IMR-90 (cell line): ENCODE results near the gene ELL2. TPM values are rescaled to one million over a fixed set of nuclear protein-coding genes. Genes with fewer than 3 reads are reported as not detected.

Experiments
- ATAC-seq: fragments of 200-7000 bp; cut with Tn5 transposase; 2 replicates; pipeline ENCODE4 v1.9.1; 2020; ENCODE audit warnings: low read depth, mild to moderate bottlenecking, moderate library complexity
- BruUV-seq: library from RNA; stranded (reverse); fragments of 400-500 nt; replicated peaks from 2 replicates; lab custom pipeline; 2021; lab: Mats Ljungman, UMichigan
- CTCF ChIA-PET: fragments of 300-600 bp; formaldehyde crosslinking; extraction: SDS; loops from one replicate; lab custom pipeline; 2021; ENCODE audit warnings: antibody characterized with exemption; lab: Yijun Ruan, JAX
- POLR2A ChIA-PET: fragments of 300-600 bp; sonication (Branson Sonifier 250); formaldehyde crosslinking; loops from one replicate; lab custom pipeline; 2022; ENCODE audit warnings: antibody characterized with exemption; ENCODE audit not compliant: unreplicated experiment; lab: Charles Lee
- DNase-seq: peaks from one replicate; pipeline ENCODE4 v3.0.0; 2013
- H2AFZ ChIP-seq: replicated peaks from 2 replicates; pipeline ENCODE3; 2013; ENCODE audit warnings: low read length, mild to moderate bottlenecking; ENCODE audit not compliant: poor library complexity
- H2AK5ac ChIP-seq: 2 replicates; pipeline ENCODE4 v1.6.1; 2013; ENCODE audit warnings: low read depth, low read length, inconsistent platforms
- H2AK9ac ChIP-seq: replicated peaks from 2 replicates; pipeline ENCODE3; 2013; ENCODE audit warnings: mild to moderate bottlenecking, low read depth, low read length, moderate library complexity; ENCODE audit not compliant: poor library complexity
- H2BK120ac ChIP-seq: 2 replicates; pipeline ENCODE4 v1.6.1; 2013; ENCODE audit warnings: low read depth, low read length, inconsistent platforms
- H2BK15ac ChIP-seq: 3 replicates; pipeline ENCODE4 v1.6.1; 2013; ENCODE audit warnings: low read depth, low read length, inconsistent platforms
- H2BK20ac ChIP-seq: 2 replicates; pipeline ENCODE4 v1.6.1; 2013; ENCODE audit warnings: low read depth, mild to moderate bottlenecking, inconsistent platforms, low read length, moderate library complexity
- H2BK5ac ChIP-seq: 2 replicates; pipeline ENCODE4 v1.6.1; 2013; ENCODE audit warnings: mild to moderate bottlenecking, low read depth, low read length, inconsistent platforms; ENCODE audit not compliant: poor library complexity, severe bottlenecking
- H3K14ac ChIP-seq: replicated peaks from 2 replicates; pipeline ENCODE4 v1.6.1; 2013; ENCODE audit warnings: low read depth, low read length, inconsistent platforms
- H3K18ac ChIP-seq: 2 replicates; pipeline ENCODE4 v1.6.1; 2013; ENCODE audit warnings: low read depth, low read length, control low read depth
- H3K23ac ChIP-seq: 2 replicates; pipeline ENCODE4 v1.6.1; 2013; ENCODE audit warnings: low read depth, low read length, inconsistent platforms
- H3K27ac ChIP-seq: 2 replicates; pipeline ENCODE4 v1.5.1; 2013; ENCODE audit warnings: mild to moderate bottlenecking, control low read depth, low read length; ENCODE audit not compliant: insufficient read depth
- H3K27me3 ChIP-seq: 2 replicates; pipeline ENCODE4 v1.6.1; 2013; ENCODE audit warnings: low read length; ENCODE audit not compliant: control insufficient read depth, insufficient read depth
- H3K36me3 ChIP-seq: 2 replicates; pipeline ENCODE4 v1.6.1; 2013; ENCODE audit warnings: low read length, mixed read lengths; ENCODE audit not compliant: control insufficient read depth, insufficient read depth
- H3K4ac ChIP-seq: 2 replicates; pipeline ENCODE4 v1.6.1; 2013; ENCODE audit warnings: low read depth, low read length, inconsistent platforms
- H3K4me1 ChIP-seq: 2 replicates; pipeline ENCODE4 v1.6.1; 2013; ENCODE audit warnings: low read length, mixed read lengths; ENCODE audit not compliant: control insufficient read depth, insufficient read depth
- H3K4me2 ChIP-seq: 2 replicates; pipeline ENCODE4 v1.6.1; 2013; ENCODE audit warnings: low read depth, mild to moderate bottlenecking, control low read depth, low read length, moderate library complexity
- H3K4me3 ChIP-seq: 2 replicates; pipeline ENCODE4 v1.5.1; 2013; ENCODE audit warnings: low read depth, mild to moderate bottlenecking, control low read depth, low read length, moderate library complexity; ENCODE audit not compliant: insufficient read depth
- H3K56ac ChIP-seq: 2 replicates; pipeline ENCODE4 v1.6.1; 2013; ENCODE audit warnings: low read length, inconsistent platforms; ENCODE audit not compliant: insufficient read depth; ENCODE audit errors: extremely low read depth
- H3K79me1 ChIP-seq, 2 experiments: 2 replicates each; pipeline ENCODE4 v1.6.1; 2013; ENCODE audit warnings: low read length in 2 of 2, inconsistent platforms in 1 of 2, low read depth in 1 of 2
- H3K9ac ChIP-seq: 2 replicates; pipeline ENCODE4 v1.6.1; 2013; ENCODE audit warnings: low read depth, low read length, control low read depth
- H3K9me1 ChIP-seq: 2 replicates; pipeline ENCODE4 v1.6.1; 2013; ENCODE audit warnings: low read length, inconsistent platforms; ENCODE audit not compliant: insufficient read depth
- H3K9me3 ChIP-seq: 2 replicates; pipeline ENCODE4 v1.6.1; 2013; ENCODE audit warnings: low read length; ENCODE audit not compliant: control insufficient read depth, insufficient read depth
- H4K20me1 ChIP-seq: 2 replicates; pipeline ENCODE4 v1.6.1; 2013; ENCODE audit warnings: low read length, inconsistent platforms; ENCODE audit not compliant: insufficient read depth
- H4K5ac ChIP-seq: 2 replicates; pipeline ENCODE4 v1.6.1; 2013; ENCODE audit warnings: mild to moderate bottlenecking, low read depth, low read length, control low read depth
- H4K8ac ChIP-seq, 2 experiments: 2 replicates each; pipeline ENCODE4 v1.6.1; 2013; ENCODE audit warnings: low read depth in 2 of 2, low read length in 2 of 2, control low read depth in 1 of 2, inconsistent platforms in 1 of 2
- H4K91ac ChIP-seq: 2 replicates; pipeline ENCODE4 v1.6.1; 2013; ENCODE audit warnings: low read depth, low read length, inconsistent platforms; ENCODE audit not compliant: insufficient read depth
- BHLHE40 ChIP-seq: fragments of 150-350 bp; IDR thresholded peaks from 2 replicates; pipeline ENCODE4 v1.6.1; 2016; ENCODE audit warnings: mild to moderate bottlenecking, low read depth, low read length
- CTCF ChIP-seq: conservative IDR thresholded peaks from 2 replicates; pipeline ENCODE4 v1.5.1; 2012; ENCODE audit warnings: mild to moderate bottlenecking, low read depth, low read length, improper control_type of control experiment
- POLR2A ChIP-seq: IDR thresholded peaks from 2 replicates; pipeline ENCODE4 v1.6.1; 2012; ENCODE audit warnings: mild to moderate bottlenecking, low read depth, low read length
- WGBS, 2 experiments: methylation state at CpG; one replicate each; pipeline versions ENCODE4 v1.1.5 to v1.1.7; 2013; ENCODE audit warnings: missing lambda C conversion rate in 2 of 2; ENCODE audit not compliant: insufficient read length in 1 of 2; ENCODE audit errors: extremely low coverage in 2 of 2; 5-methylcytosine and 5-hydroxymethylcytosine counted together
- dilution Hi-C: fragments of 300-500 bp; cut with HindIII; formaldehyde crosslinking; loops from one replicate; pipeline ENCODE4 v1.14.3; 2018; ENCODE audit warnings: low sequenced_read_pairs; ENCODE audit not compliant: unreplicated experiment
- in situ Hi-C: fragments of 300-500 bp; cut with MboI; formaldehyde crosslinking; loops from 3 replicates; pipeline ENCODE4 v1.14.3; 2019; ENCODE audit warnings: low sequenced_read_pairs, inconsistent platforms, mixed read lengths
- intact Hi-C: fragments of 100-400 bp; cut with micrococcal nuclease; formaldehyde crosslinking; loops from 2 replicates; pipeline ENCODE4 v1.10.0; 2022
- polyA plus RNA-seq, 3 experiments: library from polyadenylated mRNA; depleted of rRNA; stranded (reverse); fragments of >200 nt; gene quantifications; 2 replicates each; pipeline ENCODE4 v1.2.3, GENCODE V29; 2012; ENCODE audit warnings: low replicate concordance in 1 of 3
- total RNA-seq: library from RNA; depleted of rRNA; stranded (reverse); fragments of >200 nt; gene quantifications from 2 replicates; pipeline ENCODE4 v1.2.3, GENCODE V29; 2012
- TF ChIP-seq, protein P1 (sequence below): fragments of 150-350 bp; IDR thresholded peaks from 2 replicates; pipeline ENCODE4 v1.6.1; 2016; ENCODE audit warnings: low read depth, mild to moderate bottlenecking, low read length, moderate library complexity, borderline replicate concordance

The ELL2 gene
- total and polyA plus RNA-seq, 2 of the 4 experiments (the other 2 are of a cell fraction), result 61.4 to 92.5 TPM

- no peak overlapping the region for H3K56ac ChIP-seq
- H2BK15ac ChIP-seq, result no peak overlapping the region
- H3K4ac ChIP-seq, result peak overlapping the region; percentile 9; the same call in 1 of the 2 replicates
- dilution Hi-C loops, result no loop called here
- H3K9ac ChIP-seq, result no peak overlapping the region
- H2BK120ac ChIP-seq, result no peak overlapping the region
- TF ChIP-seq POLR2A (no peak), CTCF (no peak), BHLHE40 (no peak)
- TF ChIP-seq, protein P1, sequence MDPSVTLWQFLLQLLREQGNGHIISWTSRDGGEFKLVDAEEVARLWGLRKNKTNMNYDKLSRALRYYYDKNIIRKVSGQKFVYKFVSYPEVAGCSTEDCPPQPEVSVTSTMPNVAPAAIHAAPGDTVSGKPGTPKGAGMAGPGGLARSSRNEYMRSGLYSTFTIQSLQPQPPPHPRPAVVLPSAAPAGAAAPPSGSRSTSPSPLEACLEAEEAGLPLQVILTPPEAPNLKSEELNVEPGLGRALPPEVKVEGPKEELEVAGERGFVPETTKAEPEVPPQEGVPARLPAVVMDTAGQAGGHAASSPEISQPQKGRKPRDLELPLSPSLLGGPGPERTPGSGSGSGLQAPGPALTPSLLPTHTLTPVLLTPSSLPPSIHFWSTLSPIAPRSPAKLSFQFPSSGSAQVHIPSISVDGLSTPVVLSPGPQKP, result no peak
- no TSS peak for BruUV-seq
- peaks cover 19% of the 10 kb centered on the region for H3K9me1 ChIP-seq
- H3K36me3 ChIP-seq, result peaks cover 52% of the 10 kb centered on the region
- no peak overlapping the region for H3K4me3 ChIP-seq
- H4K91ac ChIP-seq, result no peak overlapping the region; the same call in 1 of the 2 replicates
- peaks cover 82% of the 10 kb centered on the region for H4K20me1 ChIP-seq
- DNase-seq, result no peak
- POLR2A ChIA-PET, result no interaction called here
- H2AK5ac ChIP-seq, result peak overlapping the region; percentile 30; the same call in 1 of the 2 replicates
- no peak overlapping the region for H2BK20ac ChIP-seq
- H3K4me2 ChIP-seq, result peak overlapping the region; percentile 18; the same call in 1 of the 2 replicates
- peak overlapping the region; percentile 60 for H3K18ac ChIP-seq
- in situ Hi-C loops, result no loop called here
- peak overlapping the region; percentile 60; the same call in 1 of the 2 replicates for H3K14ac ChIP-seq
- intact Hi-C loops, result no loop called here
- no peak overlapping the region for H2AFZ ChIP-seq
- H2BK5ac ChIP-seq, result peak overlapping the region; percentile 75
- peak overlapping the region; percentile 39; the same call in 1 of the 2 replicates for H4K5ac ChIP-seq
- 60% methylated on average over 2 of the region's 3 CpGs; no CpG with 5 or more reads in 1 of the 2 experiments for WGBS, 2 experiments
- H3K79me1 ChIP-seq, result peaks cover 12 to 75% of the 10 kb centered on the region in 2 experiments
- H2AK9ac ChIP-seq, result no peak overlapping the region
- H3K23ac ChIP-seq, result peak overlapping the region; percentile 55; the same call in 1 of the 2 replicates
- H3K27ac ChIP-seq, result peak overlapping the region; percentile 66; the same call in 1 of the 2 replicates
- CTCF ChIA-PET, result interaction anchor here (0.7 kb wide), 1 partner anchor 12 kb away, joined by 3 read pairs; no protein-coding TSS in a partner anchor
- peak overlapping the region in 1 of 2 experiments; percentile 20; a peak in 2 of 4 replicates for H4K8ac ChIP-seq
- no peaks in the 10 kb centered on the region for H3K9me3 ChIP-seq
- no peak for ATAC-seq
- H3K27me3 ChIP-seq, result no peaks in the 10 kb centered on the region
- H3K4me1 ChIP-seq, result peaks cover 20% of the 10 kb centered on the region
Observed at GRCh38 chr5:95915999-95916686, 45.5 kb downstream of the ELL2 start.
